ENCODE data around the gene PPP1R15A. TPM values are rescaled to one million over a fixed set of nuclear protein-coding genes. Genes with fewer than 3 reads are reported as not detected.

Gene PPP1R15A
- polyA plus RNA-seq, 1 donor from 2014 or later = 73.6 TPM

DNA sequence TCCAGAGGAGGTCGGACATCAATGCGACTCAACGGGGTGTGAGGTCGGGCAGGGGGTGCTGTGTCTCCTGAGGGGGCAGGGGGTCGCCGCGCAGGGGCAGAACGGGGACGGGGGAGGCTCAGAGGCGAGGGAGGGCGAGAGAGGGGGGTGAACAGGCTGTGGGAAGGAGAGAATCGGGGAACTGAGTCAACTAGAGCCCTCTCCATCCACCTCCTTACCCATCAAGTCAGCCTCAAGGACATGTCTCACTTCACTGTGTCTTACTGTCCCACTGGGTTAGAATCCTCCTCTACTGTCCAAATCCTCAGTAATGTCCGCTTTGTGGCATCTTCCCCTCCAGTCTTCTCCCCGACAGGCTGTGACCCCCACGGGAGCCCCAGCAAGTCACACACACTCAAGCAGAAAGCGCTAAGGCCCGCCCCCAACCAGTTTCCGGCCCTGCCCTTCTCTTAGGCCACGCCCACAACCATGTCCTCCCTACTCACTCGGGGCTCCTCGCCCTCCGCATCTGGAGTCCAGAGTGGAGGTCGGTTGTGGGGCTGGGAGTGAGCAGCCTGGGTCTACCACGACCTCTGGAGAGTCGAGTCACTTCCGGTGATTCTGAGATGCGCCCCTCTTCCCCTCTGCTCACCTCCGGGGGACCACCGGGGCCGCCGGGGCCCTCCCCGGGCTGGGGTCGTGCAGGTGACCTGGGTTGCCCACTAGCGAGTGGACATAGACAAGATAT is 13.1 kb upstream of the PPP1R15A start:
- Histone ChIP-seq H3K27ac (ENCODE audit: low read length) (no peak overlapping the region), H4K20me1 (ENCODE audit: insufficient read depth) (no peaks in the 10 kb centered on the region), H3F3A (ENCODE audit: insufficient read depth, low read length, poor library complexity, severe bottlenecking) (no peaks in the 10 kb centered on the region), H3K4me2 (ENCODE audit: low read length) (no peak overlapping the region), H3K79me2 (replicated peaks; ENCODE audit: insufficient read depth, low read length) (no peaks in the 10 kb centered on the region), H3K36me3 (ENCODE audit: insufficient read depth, low read length) (no peaks in the 10 kb centered on the region), H3K9me3 (ENCODE audit: low read length) (no peaks in the 10 kb centered on the region), H2AFZ (ENCODE audit: low read depth, low read length) (no peak overlapping the region), H3K9me2 (ENCODE audit: insufficient read depth, low read length) (no peaks in the 10 kb centered on the region), H3K4me3 (ENCODE audit: low read length) (no peak overlapping the region), H3K27me3 (ENCODE audit: insufficient read depth, low read depth, low read length) (no peaks in the 10 kb centered on the region), H3K9ac (ENCODE audit: low read length) (no peak overlapping the region)
- TF ChIP-seq, protein P1, sequence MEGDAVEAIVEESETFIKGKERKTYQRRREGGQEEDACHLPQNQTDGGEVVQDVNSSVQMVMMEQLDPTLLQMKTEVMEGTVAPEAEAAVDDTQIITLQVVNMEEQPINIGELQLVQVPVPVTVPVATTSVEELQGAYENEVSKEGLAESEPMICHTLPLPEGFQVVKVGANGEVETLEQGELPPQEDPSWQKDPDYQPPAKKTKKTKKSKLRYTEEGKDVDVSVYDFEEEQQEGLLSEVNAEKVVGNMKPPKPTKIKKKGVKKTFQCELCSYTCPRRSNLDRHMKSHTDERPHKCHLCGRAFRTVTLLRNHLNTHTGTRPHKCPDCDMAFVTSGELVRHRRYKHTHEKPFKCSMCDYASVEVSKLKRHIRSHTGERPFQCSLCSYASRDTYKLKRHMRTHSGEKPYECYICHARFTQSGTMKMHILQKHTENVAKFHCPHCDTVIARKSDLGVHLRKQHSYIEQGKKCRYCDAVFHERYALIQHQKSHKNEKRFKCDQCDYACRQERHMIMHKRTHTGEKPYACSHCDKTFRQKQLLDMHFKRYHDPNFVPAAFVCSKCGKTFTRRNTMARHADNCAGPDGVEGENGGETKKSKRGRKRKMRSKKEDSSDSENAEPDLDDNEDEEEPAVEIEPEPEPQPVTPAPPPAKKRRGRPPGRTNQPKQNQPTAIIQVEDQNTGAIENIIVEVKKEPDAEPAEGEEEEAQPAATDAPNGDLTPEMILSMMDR (IDR thresholded peaks at IDR 0.05; ENCODE audit: poor library complexity, severe bottlenecking) = no peak
- TF ChIP-seq, protein P2, sequence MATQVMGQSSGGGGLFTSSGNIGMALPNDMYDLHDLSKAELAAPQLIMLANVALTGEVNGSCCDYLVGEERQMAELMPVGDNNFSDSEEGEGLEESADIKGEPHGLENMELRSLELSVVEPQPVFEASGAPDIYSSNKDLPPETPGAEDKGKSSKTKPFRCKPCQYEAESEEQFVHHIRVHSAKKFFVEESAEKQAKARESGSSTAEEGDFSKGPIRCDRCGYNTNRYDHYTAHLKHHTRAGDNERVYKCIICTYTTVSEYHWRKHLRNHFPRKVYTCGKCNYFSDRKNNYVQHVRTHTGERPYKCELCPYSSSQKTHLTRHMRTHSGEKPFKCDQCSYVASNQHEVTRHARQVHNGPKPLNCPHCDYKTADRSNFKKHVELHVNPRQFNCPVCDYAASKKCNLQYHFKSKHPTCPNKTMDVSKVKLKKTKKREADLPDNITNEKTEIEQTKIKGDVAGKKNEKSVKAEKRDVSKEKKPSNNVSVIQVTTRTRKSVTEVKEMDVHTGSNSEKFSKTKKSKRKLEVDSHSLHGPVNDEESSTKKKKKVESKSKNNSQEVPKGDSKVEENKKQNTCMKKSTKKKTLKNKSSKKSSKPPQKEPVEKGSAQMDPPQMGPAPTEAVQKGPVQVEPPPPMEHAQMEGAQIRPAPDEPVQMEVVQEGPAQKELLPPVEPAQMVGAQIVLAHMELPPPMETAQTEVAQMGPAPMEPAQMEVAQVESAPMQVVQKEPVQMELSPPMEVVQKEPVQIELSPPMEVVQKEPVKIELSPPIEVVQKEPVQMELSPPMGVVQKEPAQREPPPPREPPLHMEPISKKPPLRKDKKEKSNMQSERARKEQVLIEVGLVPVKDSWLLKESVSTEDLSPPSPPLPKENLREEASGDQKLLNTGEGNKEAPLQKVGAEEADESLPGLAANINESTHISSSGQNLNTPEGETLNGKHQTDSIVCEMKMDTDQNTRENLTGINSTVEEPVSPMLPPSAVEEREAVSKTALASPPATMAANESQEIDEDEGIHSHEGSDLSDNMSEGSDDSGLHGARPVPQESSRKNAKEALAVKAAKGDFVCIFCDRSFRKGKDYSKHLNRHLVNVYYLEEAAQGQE (IDR thresholded peaks at IDR 0.05; ENCODE audit: borderline replicate concordance) = no peak
- no peak for TF ChIP-seq EZH2 (IDR thresholded peaks at IDR 0.05; ENCODE audit: borderline replicate concordance, insufficient read depth, low read length, poor library complexity, severe bottlenecking)
- TF ChIP-seq MXI1 (conservative IDR thresholded peaks at IDR 0.05; ENCODE audit: poor library complexity, severe bottlenecking) = no peak
- no peak for TF ChIP-seq TAF1 (IDR thresholded peaks at IDR 0.05; ENCODE audit: low read depth)
- TF ChIP-seq EP300 (conservative IDR thresholded peaks at IDR 0.05; ENCODE audit: poor library complexity, severe bottlenecking) = no peak
- no peak for TF ChIP-seq POLR2AphosphoS5 (IDR thresholded peaks at IDR 0.05)
- no peak for TF ChIP-seq RAD21 (conservative IDR thresholded peaks at IDR 0.05)
- TF ChIP-seq SMC3 (conservative IDR thresholded peaks at IDR 0.05; ENCODE audit: poor library complexity) = no peak

DNA sequence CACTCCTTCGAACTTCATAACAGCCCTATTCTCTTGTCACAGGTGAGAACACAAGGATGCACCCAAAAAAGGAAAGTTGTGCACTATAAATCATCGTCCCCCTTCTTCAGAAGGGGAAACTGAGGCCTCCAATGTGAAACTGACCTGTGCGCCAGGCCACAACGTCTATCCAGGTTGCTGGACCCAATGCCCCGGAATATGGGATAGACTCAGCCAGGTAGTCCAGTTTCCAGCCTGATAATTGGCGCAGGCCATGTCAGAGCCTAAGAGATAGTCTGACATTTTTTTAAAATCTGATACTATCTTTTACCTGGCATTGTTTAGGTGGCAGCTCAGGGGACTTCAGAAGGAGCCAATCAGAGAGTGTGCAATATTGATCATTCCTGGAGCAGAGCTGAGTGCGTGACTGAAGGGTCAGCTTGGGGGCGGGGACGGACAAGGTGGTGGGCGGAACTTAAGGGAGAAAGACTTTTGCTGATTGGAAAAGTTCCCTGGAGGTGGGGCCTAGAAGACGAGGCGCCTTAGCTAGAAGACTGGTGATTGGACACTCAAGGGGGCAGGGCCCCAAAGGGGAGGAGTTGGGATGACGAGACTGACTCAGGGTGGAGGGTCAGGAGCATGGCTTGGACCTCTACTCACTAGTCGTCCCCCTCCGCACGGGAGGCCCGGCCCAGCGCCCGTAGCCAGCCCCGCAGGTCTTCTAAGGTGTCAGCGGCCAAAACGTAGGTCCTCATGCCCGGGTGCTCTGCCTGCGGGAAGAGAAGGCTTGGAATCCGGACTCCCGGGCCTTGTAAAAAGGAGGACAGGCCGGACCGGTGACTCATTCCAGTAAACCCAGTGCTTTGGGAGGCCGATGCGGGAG is 12.3 kb upstream of the PPP1R15A start:
- no peaks in the 10 kb centered on the region for H4K20me1 ChIP-seq (ENCODE audit: insufficient read depth)
- no peak overlapping the region for H3K4me3 ChIP-seq (ENCODE audit: low read length)
- H3K9ac ChIP-seq (ENCODE audit: low read length) = no peak overlapping the region
- no peak overlapping the region for H2AFZ ChIP-seq (ENCODE audit: low read depth, low read length)
- TF ChIP-seq SMC3 (conservative IDR thresholded peaks at IDR 0.05; ENCODE audit: poor library complexity) (no peak), TAF1 (IDR thresholded peaks at IDR 0.05; ENCODE audit: low read depth) (no peak)
- no peaks in the 10 kb centered on the region for H3F3A ChIP-seq (ENCODE audit: insufficient read depth, low read length, poor library complexity, severe bottlenecking)
- H3K4me2 ChIP-seq (ENCODE audit: low read length) = no peak overlapping the region
- no peaks in the 10 kb centered on the region for H3K79me2 ChIP-seq (replicated peaks; ENCODE audit: insufficient read depth, low read length)
- H3K27me3 ChIP-seq (ENCODE audit: insufficient read depth, low read depth, low read length) = no peaks in the 10 kb centered on the region
- no peaks in the 10 kb centered on the region for H3K9me3 ChIP-seq (ENCODE audit: low read length)
- no peak overlapping the region for H3K27ac ChIP-seq (ENCODE audit: low read length)
- H3K9me2 ChIP-seq (ENCODE audit: insufficient read depth, low read length) = no peaks in the 10 kb centered on the region
- H3K36me3 ChIP-seq (ENCODE audit: insufficient read depth, low read length) = no peaks in the 10 kb centered on the region

Data from neural cell (in vitro differentiated cells).